ENCODE measurements around the gene SHD. TPM values are rescaled to one million over a fixed set of nuclear protein-coding genes. Genes with fewer than 3 reads are reported as not detected.
"Not testable (repeated sequence)": the region's sequence is repeated elsewhere in the genome, so short reads cannot be mapped to it uniquely, and the experiment has no call there.

Gene SHD
- total RNA-seq, 4 donors from 2014 or later: 0.41 TPM; not detected in 3

GRCh38 chr19:4234142-4234861, 44.8 kb upstream of the SHD start:
- H3K36me3 ChIP-seq: no peaks in the 10 kb centered on the region
- no peak for DNase-seq
- TF ChIP-seq CTCF (IDR thresholded peaks at IDR 0.05) (no peak), POLR2A (IDR thresholded peaks at IDR 0.05) (no peak)
- no peaks in the 10 kb centered on the region for H3K4me1 ChIP-seq
- peaks cover 0 to 4% of the 10 kb centered on the region in 2 donors for H3K27me3 ChIP-seq
- no peak overlapping the region for H3K4me3 ChIP-seq
- intact Hi-C loops (cut with DNase I; ENCODE audit: low total_unique reads): no loop called here
- no peaks in the 10 kb centered on the region for H3K9me3 ChIP-seq
- H3K27ac ChIP-seq: no peak overlapping the region

- H3K27ac ChIP-seq: no peak overlapping the region
- no peak overlapping the region for H3K4me3 ChIP-seq
- no peaks in the 10 kb centered on the region for H3K27me3 ChIP-seq
- TF ChIP-seq POLR2A (IDR thresholded peaks at IDR 0.05) (no peak), CTCF (IDR thresholded peaks at IDR 0.05) (no peak)
- intact Hi-C loops (cut with DNase I; ENCODE audit: low total_unique reads): no loop called here
- DNase-seq: no peak
- H3K9me3 ChIP-seq: no peaks in the 10 kb centered on the region
- no peaks in the 10 kb centered on the region for H3K36me3 ChIP-seq
- H3K4me1 ChIP-seq: no peaks in the 10 kb centered on the region
These were observed 44.2 kb upstream of the SHD start for GRCh38 chr19:4234862-4235201.

- H3K36me3 ChIP-seq; H3K27me3 ChIP-seq; DNase-seq; H3K4me1 ChIP-seq; intact Hi-C loops (cut with DNase I; ENCODE audit: low total_unique reads); H3K9me3 ChIP-seq; H3K27ac ChIP-seq; H3K4me3 ChIP-seq: not testable (repeated sequence)
These were observed 41.6 kb upstream of the SHD start for GRCh38 chr19:4237510-4237909.

- intact Hi-C loops (cut with DNase I; ENCODE audit: low total_unique reads): no loop called here
- no peak overlapping the region for H3K4me3 ChIP-seq
- TF ChIP-seq POLR2A (IDR thresholded peaks at IDR 0.05) (no peak), CTCF (IDR thresholded peaks at IDR 0.05) (no peak)
- H3K27me3 ChIP-seq: no peaks in the 10 kb centered on the region
- no peaks in the 10 kb centered on the region for H3K4me1 ChIP-seq
- no peak overlapping the region for H3K27ac ChIP-seq
- H3K9me3 ChIP-seq: no peaks in the 10 kb centered on the region
- no peaks in the 10 kb centered on the region for H3K36me3 ChIP-seq
- DNase-seq: no peak
These were observed 40.2 kb upstream of the SHD start for GRCh38 chr19:4238831-4239230.

- no peaks in the 10 kb centered on the region for H3K4me1 ChIP-seq
- no peaks in the 10 kb centered on the region for H3K27me3 ChIP-seq
- no peaks in the 10 kb centered on the region for H3K36me3 ChIP-seq
- no peaks in the 10 kb centered on the region for H3K9me3 ChIP-seq
- intact Hi-C loops (cut with DNase I; ENCODE audit: low total_unique reads): no loop called here
- H3K4me3 ChIP-seq: no peak overlapping the region
- no peak for DNase-seq
- H3K27ac ChIP-seq: no peak overlapping the region
- no peak for TF ChIP-seq POLR2A (IDR thresholded peaks at IDR 0.05)
- no peak for TF ChIP-seq CTCF (IDR thresholded peaks at IDR 0.05)
These were observed 37.1 kb upstream of the SHD start for GRCh38 chr19:4241824-4242430.

GRCh38 chr19:4245938-4246337, 33.1 kb upstream of the SHD start:
- H3K27ac ChIP-seq; H3K4me3 ChIP-seq; H3K27me3 ChIP-seq; DNase-seq; H3K9me3 ChIP-seq; H3K36me3 ChIP-seq; H3K4me1 ChIP-seq; intact Hi-C loops (cut with DNase I; ENCODE audit: low total_unique reads): not testable (repeated sequence)

Data from uterus (tissue), 4 donors.